Mesendoderm (in vitro differentiated cells): ENCODE data around the gene CLEC19A. TPM values are rescaled to one million over a fixed set of nuclear protein-coding genes. Genes with fewer than 3 reads are reported as not detected.

ENCODE experiments used
- DNase-seq: peaks from one replicate; pipeline ENCODE4 v3.0.0; 2013
- H2AK5ac ChIP-seq: 2 replicates; pipeline ENCODE4 v1.6.1; 2013; ENCODE audit warnings: low read length, inconsistent platforms
- H2BK120ac ChIP-seq: 2 replicates; pipeline ENCODE4 v1.6.1; 2013; ENCODE audit warnings: low read depth, mild to moderate bottlenecking, low read length, moderate library complexity, mixed read lengths
- H2BK15ac ChIP-seq: replicated peaks from 2 replicates; pipeline ENCODE4 v1.6.1; 2013; ENCODE audit warnings: low read depth, mild to moderate bottlenecking, moderate library complexity
- H2BK5ac ChIP-seq: 2 replicates; pipeline ENCODE4 v1.6.1; 2013; ENCODE audit warnings: low read length, inconsistent platforms
- H3K18ac ChIP-seq: 2 replicates; pipeline ENCODE4 v1.6.1; 2013; ENCODE audit warnings: mild to moderate bottlenecking, low read length, mixed read lengths
- H3K23ac ChIP-seq: one replicate; pipeline ENCODE4 v1.6.1; 2013; ENCODE audit warnings: low read length
- H3K27ac ChIP-seq: 2 replicates; pipeline ENCODE4 v1.5.1; 2013; ENCODE audit warnings: low read depth, mild to moderate bottlenecking, inconsistent platforms, low read length, moderate library complexity
- H3K27me3 ChIP-seq: 2 replicates; pipeline ENCODE4 v1.6.1; 2013; ENCODE audit warnings: low read length, control low read depth, mild to moderate bottlenecking, inconsistent platforms; ENCODE audit not compliant: insufficient read depth, poor library complexity
- H3K36me3 ChIP-seq: 2 replicates; pipeline ENCODE4 v1.6.1; 2013; ENCODE audit warnings: low read length, inconsistent platforms; ENCODE audit not compliant: control insufficient read depth, insufficient read depth
- H3K4ac ChIP-seq: one replicate; pipeline ENCODE4 v1.6.1; 2013; ENCODE audit warnings: low read depth, mild to moderate bottlenecking, low read length, moderate library complexity
- H3K4me1 ChIP-seq: 2 replicates; pipeline ENCODE4 v1.6.1; 2013; ENCODE audit warnings: low read depth, low read length, inconsistent platforms; ENCODE audit not compliant: control insufficient read depth
- H3K4me2 ChIP-seq: 2 replicates; pipeline ENCODE4 v1.6.1; 2013; ENCODE audit warnings: low read length
- H3K4me3 ChIP-seq: 2 replicates; pipeline ENCODE4 v1.5.1; 2013; ENCODE audit warnings: mild to moderate bottlenecking, low read length
- H3K56ac ChIP-seq: one replicate; pipeline ENCODE4 v1.6.1; 2013; ENCODE audit warnings: low read length
- H3K79me1 ChIP-seq: 2 replicates; pipeline ENCODE4 v1.6.1; 2013; ENCODE audit warnings: low read length, inconsistent platforms
- H3K79me2 ChIP-seq: 2 replicates; pipeline ENCODE4 v1.6.1; 2013; ENCODE audit warnings: mild to moderate bottlenecking, low read length; ENCODE audit not compliant: control insufficient read depth, insufficient read depth
- H3K9ac ChIP-seq: 2 replicates; pipeline ENCODE4 v1.6.1; 2013; ENCODE audit warnings: low read length, inconsistent platforms
- H4K5ac ChIP-seq: one replicate; pipeline ENCODE4 v1.6.1; 2013; ENCODE audit warnings: low read length
- H4K8ac ChIP-seq: one replicate; pipeline ENCODE4 v1.6.1; 2013; ENCODE audit warnings: low read depth, mild to moderate bottlenecking, control low read depth, low read length, moderate library complexity
- WGBS: extraction: QIAGEN DNeasy Blood & Tissue Kit; methylation state at CpG from one replicate; pipeline ENCODE4 v1.1.7; 2013; ENCODE audit warnings: low lambda C conversion rate, missing lambda C conversion rate; ENCODE audit not compliant: insufficient coverage; ENCODE audit errors: extremely low coverage; 5-methylcytosine and 5-hydroxymethylcytosine counted together
- polyA plus RNA-seq, 2 experiments: library from polyadenylated mRNA; stranded (reverse); fragments of 200-250 nt; gene quantifications; one replicate each; pipeline ENCODE4 v1.2.3, GENCODE V29; 2013

CLEC19A gene
- polyA plus RNA-seq (2013, experiment 1 of 2), result 0.24 TPM
- polyA plus RNA-seq (2013, experiment 2 of 2), result 0.18 TPM

GRCh38 chr16:19285431-19285830 is at the start of gene CLEC19A:
TSS of gene CLEC19A (plus strand) at chr16:19285731. CDS start at chr16:19285852, 121 bp downstream.
- Histone ChIP-seq H2BK120ac (no peak within 1 kb of the TSS), H3K56ac (no peak within 1 kb of the TSS), H3K27me3 (no peaks in the 10 kb centered on the region), H2BK15ac (no peak within 1 kb of the TSS), H3K79me1 (no peaks in the 10 kb centered on the region), H3K27ac (no peak within 1 kb of the TSS), H3K4me2 (no peak within 1 kb of the TSS), H3K4me1 (peaks cover 5% of the 10 kb centered on the region), H3K4me3 (no peak within 1 kb of the TSS), H2AK5ac (no peak within 1 kb of the TSS), H3K9ac (no peak within 1 kb of the TSS), H3K36me3 (no peaks in the 10 kb centered on the region), H3K79me2 (no peaks in the 10 kb centered on the region), H4K5ac (no peak within 1 kb of the TSS), H3K18ac (no peak within 1 kb of the TSS), H3K4ac (no peak within 1 kb of the TSS), H4K8ac (no peak within 1 kb of the TSS), H3K23ac (peak within 1 kb of the TSS; percentile 25), H2BK5ac (no peak within 1 kb of the TSS)
- no peak for DNase-seq
- no CpG with 5 or more reads among the region's 2 CpGs for WGBS

- H4K5ac ChIP-seq, result no peak overlapping the region
- WGBS, result no CpG with 5 or more reads among the region's 4 CpGs
- H2BK15ac ChIP-seq, result no peak overlapping the region
Measured at GRCh38 chr16:19235886-19236285, 49.6 kb upstream of the CLEC19A start.

GRCh38 chr16:19236561-19237209 is 48.8 kb upstream of the CLEC19A start:
- Histone ChIP-seq H2AK5ac (no peak overlapping the region), H2BK120ac (no peak overlapping the region), H2BK5ac (no peak overlapping the region), H3K4me1 (no peaks in the 10 kb centered on the region), H3K9ac (no peak overlapping the region), H3K4me2 (no peak overlapping the region), H4K8ac (no peak overlapping the region), H3K79me2 (no peaks in the 10 kb centered on the region), H3K27me3 (no peaks in the 10 kb centered on the region), H3K23ac (no peak overlapping the region), H3K27ac (no peak overlapping the region), H4K5ac (no peak overlapping the region), H3K79me1 (no peaks in the 10 kb centered on the region), H3K36me3 (no peaks in the 10 kb centered on the region), H3K4me3 (no peak overlapping the region), H3K56ac (no peak overlapping the region), H3K4ac (no peak overlapping the region), H2BK15ac (no peak overlapping the region), H3K18ac (no peak overlapping the region)
- no peak for DNase-seq
- WGBS, result no CpG with 5 or more reads among the region's 4 CpGs

More at GRCh38 chr16:19235886-19236285, 49.6 kb upstream of the CLEC19A start:
- no peak for DNase-seq
- H3K23ac ChIP-seq, result no peak overlapping the region
- H3K4ac ChIP-seq, result no peak overlapping the region
- no peaks in the 10 kb centered on the region for H3K36me3 ChIP-seq
- no peak overlapping the region for H2AK5ac ChIP-seq
- no peaks in the 10 kb centered on the region for H3K79me2 ChIP-seq
- H3K4me3 ChIP-seq, result no peak overlapping the region
- no peak overlapping the region for H3K9ac ChIP-seq
- no peak overlapping the region for H3K27ac ChIP-seq
- H3K4me2 ChIP-seq, result no peak overlapping the region
- no peaks in the 10 kb centered on the region for H3K27me3 ChIP-seq
- H3K18ac ChIP-seq, result no peak overlapping the region
- no peaks in the 10 kb centered on the region for H3K79me1 ChIP-seq
- no peak overlapping the region for H2BK120ac ChIP-seq
- no peak overlapping the region for H2BK5ac ChIP-seq
- no peak overlapping the region for H4K8ac ChIP-seq
- no peaks in the 10 kb centered on the region for H3K4me1 ChIP-seq
- no peak overlapping the region for H3K56ac ChIP-seq

- Histone ChIP-seq H3K56ac (no peak overlapping the region), H3K4me3 (no peak overlapping the region), H2AK5ac (no peak overlapping the region), H3K23ac (no peak overlapping the region), H3K79me1 (no peaks in the 10 kb centered on the region), H2BK15ac (no peak overlapping the region), H3K18ac (no peak overlapping the region), H3K79me2 (no peaks in the 10 kb centered on the region), H2BK5ac (no peak overlapping the region), H2BK120ac (no peak overlapping the region), H3K27me3 (no peaks in the 10 kb centered on the region), H3K4ac (no peak overlapping the region), H3K4me1 (no peaks in the 10 kb centered on the region), H4K8ac (no peak overlapping the region), H3K4me2 (no peak overlapping the region), H3K36me3 (no peaks in the 10 kb centered on the region), H4K5ac (no peak overlapping the region), H3K27ac (no peak overlapping the region), H3K9ac (no peak overlapping the region)
- WGBS, result no CpG with 5 or more reads among the region's 4 CpGs
- no peak for DNase-seq
Measured at GRCh38 chr16:19238406-19238805, 47.1 kb upstream of the CLEC19A start.

GRCh38 chr16:19239511-19240155 is 45.9 kb upstream of the CLEC19A start:
- Histone ChIP-seq H3K27ac (no peak overlapping the region), H2BK15ac (no peak overlapping the region), H4K8ac (no peak overlapping the region), H2AK5ac (no peak overlapping the region), H3K4me1 (no peaks in the 10 kb centered on the region), H3K23ac (no peak overlapping the region), H3K79me1 (no peaks in the 10 kb centered on the region), H3K4ac (no peak overlapping the region), H3K56ac (no peak overlapping the region), H3K27me3 (no peaks in the 10 kb centered on the region), H3K4me3 (no peak overlapping the region), H3K9ac (no peak overlapping the region), H3K4me2 (no peak overlapping the region), H2BK120ac (no peak overlapping the region), H2BK5ac (no peak overlapping the region), H3K79me2 (no peaks in the 10 kb centered on the region), H4K5ac (no peak overlapping the region), H3K18ac (no peak overlapping the region), H3K36me3 (no peaks in the 10 kb centered on the region)
- no peak for DNase-seq
- WGBS, result no CpG with 5 or more reads among the region's 13 CpGs
